Stimulated activated CD8-positive, alpha-beta memory T cell treated with anti-CD3 and anti-CD28 coated beads, Interleukin-4, amount 100 ng/mL, for 24 hours (primary cell): ENCODE measurements around the gene LRP1-AS.

Experiments used
- DNase-seq: peaks from one replicate; pipeline ENCODE4 v3.0.0-alpha.2; 2020; ENCODE audit warnings: low read depth

Gene LRP1-AS

DNA sequence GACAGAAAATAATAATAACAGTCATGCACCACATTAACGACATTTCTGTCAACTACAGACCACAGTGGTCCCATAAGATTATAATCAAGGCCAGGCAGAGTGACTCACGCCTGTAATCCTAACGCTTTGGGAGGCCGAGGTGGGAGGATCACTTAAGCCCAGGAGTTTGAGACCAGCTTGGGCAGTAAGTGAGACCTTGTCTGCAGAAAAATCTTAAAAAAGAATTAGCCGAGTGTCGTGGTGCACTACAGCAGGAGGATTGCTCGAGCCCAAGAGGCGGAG lies 49.9 kb downstream of the LRP1-AS start:
- DNase-seq = no peak

DNA sequence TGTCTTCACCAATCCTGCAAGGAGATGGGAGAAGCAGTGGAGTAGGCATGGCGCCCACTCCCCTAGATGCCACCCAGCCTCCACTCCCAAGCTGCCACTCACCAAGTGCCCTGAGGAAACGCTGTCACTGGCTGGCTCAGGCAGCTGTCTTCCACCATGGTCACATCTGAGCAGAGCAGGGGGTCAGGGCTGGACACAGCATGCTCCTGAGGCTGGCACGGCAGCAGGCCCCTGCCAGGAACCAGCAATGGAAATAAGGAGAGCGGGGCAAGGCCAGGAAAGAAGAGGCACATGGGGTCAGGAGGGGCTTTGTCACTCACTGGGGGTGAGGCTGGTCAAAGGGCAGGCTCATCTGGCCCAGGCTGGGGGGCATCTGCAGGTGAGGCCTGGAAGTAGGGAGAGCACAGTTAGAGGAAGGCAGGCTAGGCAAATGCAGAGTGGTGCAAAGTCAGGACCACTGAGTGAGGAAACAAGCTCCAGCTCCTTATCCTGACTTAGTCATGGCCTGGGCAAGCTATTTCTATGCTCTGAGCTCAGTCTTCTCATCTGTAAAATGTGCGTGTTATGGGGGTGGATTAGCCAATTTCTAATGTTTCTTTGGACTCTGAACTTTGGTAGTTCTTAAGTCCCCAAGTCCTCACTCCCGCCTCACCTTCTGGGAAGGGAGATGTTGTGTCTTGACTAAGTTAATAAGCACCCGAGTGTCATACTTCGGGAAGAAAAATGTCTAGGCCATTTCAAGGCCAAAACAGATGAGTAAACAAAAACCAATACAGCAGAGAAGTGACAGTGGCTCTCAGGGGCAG lies 50.5 kb downstream of the LRP1-AS start:
- DNase-seq = no peak

DNA sequence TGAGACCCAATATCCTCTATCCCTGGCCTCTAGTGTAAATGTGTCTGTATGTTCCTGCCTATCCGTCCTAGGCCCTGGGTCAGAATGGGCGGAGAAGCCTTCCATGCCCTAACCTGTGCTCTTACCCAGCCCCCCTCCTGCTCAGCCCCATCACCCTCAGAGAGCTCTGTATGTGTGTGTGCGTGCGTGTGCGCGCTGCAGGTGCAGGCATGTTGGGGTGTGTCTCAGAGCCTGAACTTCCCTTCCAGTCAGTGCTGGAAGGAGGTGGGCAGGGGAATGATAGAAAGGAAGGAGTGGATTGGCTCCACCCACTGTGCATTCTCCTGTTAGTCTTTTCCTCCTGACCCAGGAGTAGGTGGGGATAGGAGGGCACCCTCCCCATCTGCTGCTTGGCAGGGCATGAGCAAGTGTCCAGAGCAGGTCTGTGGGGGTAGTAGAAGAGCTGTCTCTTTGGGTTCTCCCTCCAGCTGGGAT lies 51.3 kb downstream of the LRP1-AS start:
- DNase-seq = no peak

- no peak for DNase-seq
Observed at GRCh38 chr12:57095440-57095839, 52.0 kb downstream of the LRP1-AS start.
